IMR-90 (cell line): ENCODE data around the gene GMPR. TPM values are rescaled to one million over a fixed set of nuclear protein-coding genes. Genes with fewer than 3 reads are reported as not detected.

Experiments
- ATAC-seq: fragments of 200-7000 bp; cut with Tn5 transposase; 2 replicates; pipeline ENCODE4 v1.9.1; 2020; ENCODE audit warnings: low read depth, mild to moderate bottlenecking, moderate library complexity
- BruUV-seq: library from RNA; stranded (reverse); fragments of 400-500 nt; replicated peaks from 2 replicates; lab custom pipeline; 2021; lab: Mats Ljungman, UMichigan
- CTCF ChIA-PET: fragments of 300-600 bp; formaldehyde crosslinking; extraction: SDS; loops from one replicate; lab custom pipeline; 2021; ENCODE audit warnings: antibody characterized with exemption; lab: Yijun Ruan, JAX
- POLR2A ChIA-PET: fragments of 300-600 bp; sonication (Branson Sonifier 250); formaldehyde crosslinking; loops from one replicate; lab custom pipeline; 2022; ENCODE audit warnings: antibody characterized with exemption; ENCODE audit not compliant: unreplicated experiment; lab: Charles Lee
- DNase-seq: peaks from one replicate; pipeline ENCODE4 v3.0.0; 2013
- H2AFZ ChIP-seq: replicated peaks from 2 replicates; pipeline ENCODE3; 2013; ENCODE audit warnings: low read length, mild to moderate bottlenecking; ENCODE audit not compliant: poor library complexity
- H2AK5ac ChIP-seq: 2 replicates; pipeline ENCODE4 v1.6.1; 2013; ENCODE audit warnings: low read depth, low read length, inconsistent platforms
- H2AK9ac ChIP-seq: replicated peaks from 2 replicates; pipeline ENCODE3; 2013; ENCODE audit warnings: mild to moderate bottlenecking, low read depth, low read length, moderate library complexity; ENCODE audit not compliant: poor library complexity
- H2BK120ac ChIP-seq: 2 replicates; pipeline ENCODE4 v1.6.1; 2013; ENCODE audit warnings: low read depth, low read length, inconsistent platforms
- H2BK15ac ChIP-seq: 3 replicates; pipeline ENCODE4 v1.6.1; 2013; ENCODE audit warnings: low read depth, low read length, inconsistent platforms
- H2BK20ac ChIP-seq: 2 replicates; pipeline ENCODE4 v1.6.1; 2013; ENCODE audit warnings: low read depth, mild to moderate bottlenecking, inconsistent platforms, low read length, moderate library complexity
- H2BK5ac ChIP-seq: 2 replicates; pipeline ENCODE4 v1.6.1; 2013; ENCODE audit warnings: mild to moderate bottlenecking, low read depth, low read length, inconsistent platforms; ENCODE audit not compliant: poor library complexity, severe bottlenecking
- H3K14ac ChIP-seq: replicated peaks from 2 replicates; pipeline ENCODE4 v1.6.1; 2013; ENCODE audit warnings: low read depth, low read length, inconsistent platforms
- H3K18ac ChIP-seq: 2 replicates; pipeline ENCODE4 v1.6.1; 2013; ENCODE audit warnings: low read depth, low read length, control low read depth
- H3K23ac ChIP-seq: 2 replicates; pipeline ENCODE4 v1.6.1; 2013; ENCODE audit warnings: low read depth, low read length, inconsistent platforms
- H3K27ac ChIP-seq: 2 replicates; pipeline ENCODE4 v1.5.1; 2013; ENCODE audit warnings: mild to moderate bottlenecking, control low read depth, low read length; ENCODE audit not compliant: insufficient read depth
- H3K27me3 ChIP-seq: 2 replicates; pipeline ENCODE4 v1.6.1; 2013; ENCODE audit warnings: low read length; ENCODE audit not compliant: control insufficient read depth, insufficient read depth
- H3K36me3 ChIP-seq: 2 replicates; pipeline ENCODE4 v1.6.1; 2013; ENCODE audit warnings: low read length, mixed read lengths; ENCODE audit not compliant: control insufficient read depth, insufficient read depth
- H3K4ac ChIP-seq: 2 replicates; pipeline ENCODE4 v1.6.1; 2013; ENCODE audit warnings: low read depth, low read length, inconsistent platforms
- H3K4me1 ChIP-seq: 2 replicates; pipeline ENCODE4 v1.6.1; 2013; ENCODE audit warnings: low read length, mixed read lengths; ENCODE audit not compliant: control insufficient read depth, insufficient read depth
- H3K4me2 ChIP-seq: 2 replicates; pipeline ENCODE4 v1.6.1; 2013; ENCODE audit warnings: low read depth, mild to moderate bottlenecking, control low read depth, low read length, moderate library complexity
- H3K4me3 ChIP-seq: 2 replicates; pipeline ENCODE4 v1.5.1; 2013; ENCODE audit warnings: low read depth, mild to moderate bottlenecking, control low read depth, low read length, moderate library complexity; ENCODE audit not compliant: insufficient read depth
- H3K56ac ChIP-seq: 2 replicates; pipeline ENCODE4 v1.6.1; 2013; ENCODE audit warnings: low read length, inconsistent platforms; ENCODE audit not compliant: insufficient read depth; ENCODE audit errors: extremely low read depth
- H3K79me1 ChIP-seq, 2 experiments: 2 replicates each; pipeline ENCODE4 v1.6.1; 2013; ENCODE audit warnings: low read length in 2 of 2, inconsistent platforms in 1 of 2, low read depth in 1 of 2
- H3K9ac ChIP-seq: 2 replicates; pipeline ENCODE4 v1.6.1; 2013; ENCODE audit warnings: low read depth, low read length, control low read depth
- H3K9me1 ChIP-seq: 2 replicates; pipeline ENCODE4 v1.6.1; 2013; ENCODE audit warnings: low read length, inconsistent platforms; ENCODE audit not compliant: insufficient read depth
- H3K9me3 ChIP-seq: 2 replicates; pipeline ENCODE4 v1.6.1; 2013; ENCODE audit warnings: low read length; ENCODE audit not compliant: control insufficient read depth, insufficient read depth
- H4K20me1 ChIP-seq: 2 replicates; pipeline ENCODE4 v1.6.1; 2013; ENCODE audit warnings: low read length, inconsistent platforms; ENCODE audit not compliant: insufficient read depth
- H4K5ac ChIP-seq: 2 replicates; pipeline ENCODE4 v1.6.1; 2013; ENCODE audit warnings: mild to moderate bottlenecking, low read depth, low read length, control low read depth
- H4K8ac ChIP-seq, 2 experiments: 2 replicates each; pipeline ENCODE4 v1.6.1; 2013; ENCODE audit warnings: low read depth in 2 of 2, low read length in 2 of 2, control low read depth in 1 of 2, inconsistent platforms in 1 of 2
- H4K91ac ChIP-seq: 2 replicates; pipeline ENCODE4 v1.6.1; 2013; ENCODE audit warnings: low read depth, low read length, inconsistent platforms; ENCODE audit not compliant: insufficient read depth
- CEBPB ChIP-seq: IDR thresholded peaks from 2 replicates; pipeline ENCODE4 v1.6.1; 2012; ENCODE audit warnings: low read depth, low read length, improper control_type of control experiment
- CHD1 ChIP-seq: IDR thresholded peaks from 2 replicates; pipeline ENCODE4 v1.6.1; 2012; ENCODE audit warnings: low read depth, low read length, improper control_type of control experiment
- FOS ChIP-seq: fragments of 150-350 bp; IDR thresholded peaks from 2 replicates; pipeline ENCODE4 v1.6.1; 2016; ENCODE audit warnings: low read depth, low read length
- MAZ ChIP-seq: IDR thresholded peaks from 2 replicates; pipeline ENCODE4 v1.6.1; 2012; ENCODE audit warnings: low read depth, mild to moderate bottlenecking, low read length, improper control_type of control experiment, moderate library complexity, borderline replicate concordance
- MXI1 ChIP-seq: IDR thresholded peaks from 2 replicates; pipeline ENCODE4 v1.6.1; 2012; ENCODE audit warnings: low read depth, mild to moderate bottlenecking, low read length, moderate library complexity, borderline replicate concordance
- NFE2L2 ChIP-seq: fragments of 150-350 bp; IDR thresholded peaks from 2 replicates; pipeline ENCODE4 v1.6.1; 2016; ENCODE audit warnings: low read depth, mild to moderate bottlenecking, low read length
- POLR2A ChIP-seq: IDR thresholded peaks from 2 replicates; pipeline ENCODE4 v1.6.1; 2012; ENCODE audit warnings: mild to moderate bottlenecking, low read depth, low read length
- RCOR1 ChIP-seq: IDR thresholded peaks from 2 replicates; pipeline ENCODE4 v1.6.1; 2012; ENCODE audit warnings: mild to moderate bottlenecking, low read length, improper control_type of control experiment; ENCODE audit not compliant: insufficient replicate concordance
- WGBS, 2 experiments: methylation state at CpG; one replicate each; pipeline versions ENCODE4 v1.1.5 to v1.1.7; 2013; ENCODE audit warnings: missing lambda C conversion rate in 2 of 2; ENCODE audit not compliant: insufficient read length in 1 of 2; ENCODE audit errors: extremely low coverage in 2 of 2; 5-methylcytosine and 5-hydroxymethylcytosine counted together
- dilution Hi-C: fragments of 300-500 bp; cut with HindIII; formaldehyde crosslinking; loops from one replicate; pipeline ENCODE4 v1.14.3; 2018; ENCODE audit warnings: low sequenced_read_pairs; ENCODE audit not compliant: unreplicated experiment
- in situ Hi-C: fragments of 300-500 bp; cut with MboI; formaldehyde crosslinking; loops from 3 replicates; pipeline ENCODE4 v1.14.3; 2019; ENCODE audit warnings: low sequenced_read_pairs, inconsistent platforms, mixed read lengths
- intact Hi-C: fragments of 100-400 bp; cut with micrococcal nuclease; formaldehyde crosslinking; loops from 2 replicates; pipeline ENCODE4 v1.10.0; 2022
- polyA plus RNA-seq, 3 experiments: library from polyadenylated mRNA; depleted of rRNA; stranded (reverse); fragments of >200 nt; gene quantifications; 2 replicates each; pipeline ENCODE4 v1.2.3, GENCODE V29; 2012; ENCODE audit warnings: low replicate concordance in 1 of 3
- total RNA-seq: library from RNA; depleted of rRNA; stranded (reverse); fragments of >200 nt; gene quantifications from 2 replicates; pipeline ENCODE4 v1.2.3, GENCODE V29; 2012
- TF ChIP-seq, protein P1 (sequence below): fragments of 150-350 bp; IDR thresholded peaks from 2 replicates; pipeline ENCODE4 v1.6.1; 2016; ENCODE audit warnings: low read depth, mild to moderate bottlenecking, low read length, moderate library complexity, borderline replicate concordance
- TF ChIP-seq, protein P2 (sequence below): fragments of 150-350 bp; IDR thresholded peaks from 2 replicates; pipeline ENCODE4 v1.6.1; 2017; ENCODE audit warnings: mild to moderate bottlenecking, antibody characterized with exemption, low read length, low read depth

GMPR gene
- total and polyA plus RNA-seq, 2 of the 4 experiments (the other 2 are of a cell fraction): 6.3 to 8.6 TPM

DNA sequence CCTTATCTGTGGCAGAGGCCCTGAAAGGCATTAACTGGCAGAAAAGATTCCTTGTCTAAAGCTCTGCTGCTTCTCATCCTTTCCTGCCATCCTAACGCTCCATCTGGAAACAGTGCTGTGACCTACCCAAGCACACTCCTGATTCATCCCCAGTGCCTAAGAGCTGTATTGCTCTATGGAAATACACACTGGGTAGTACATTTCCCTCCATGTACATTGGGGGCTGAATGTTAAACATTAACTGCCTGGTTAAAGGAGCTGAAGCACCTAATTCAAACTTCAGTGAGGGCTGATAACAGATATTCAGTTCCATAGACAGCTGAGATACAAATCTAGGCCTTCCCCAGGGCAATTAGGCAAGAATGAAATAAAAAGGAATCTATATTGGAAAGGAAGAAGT, 36.7 kb upstream of the GMPR start:
- intact Hi-C loops: no loop called here
- no peak overlapping the region for H3K56ac ChIP-seq
- no peak overlapping the region for H3K9ac ChIP-seq
- no TSS peak for BruUV-seq
- ChIA-PET POLR2A (no interaction called here), CTCF (interaction anchor here (0.7 to 1.6 kb wide), 2 partner anchors 265 to 510 kb away, joined by 3 read pairs; no protein-coding TSS in a partner anchor)
- no peaks in the 10 kb centered on the region; the same call in 1 of the 2 replicates for H3K9me3 ChIP-seq
- H3K79me1 ChIP-seq: no peaks in the 10 kb centered on the region
- no peak overlapping the region for H3K27ac ChIP-seq
- in situ Hi-C loops: no loop called here
- no peak overlapping the region for H2AFZ ChIP-seq
- no CpG with 5 or more reads among the region's 1 CpG for WGBS, 2 experiments
- H4K5ac ChIP-seq: no peak overlapping the region
- no peak overlapping the region for H3K4ac ChIP-seq
- no peak overlapping the region for H4K8ac ChIP-seq
- no peak overlapping the region for H2AK5ac ChIP-seq
- no peak overlapping the region for H4K91ac ChIP-seq
- dilution Hi-C loops: no loop called here
- TF ChIP-seq CEBPB: no peak
- no peak for TF ChIP-seq FOS
- no peak for TF ChIP-seq POLR2A
- TF ChIP-seq RCOR1: no peak
- no peak for TF ChIP-seq CHD1
- TF ChIP-seq NFE2L2: no peak
- TF ChIP-seq, protein P1, sequence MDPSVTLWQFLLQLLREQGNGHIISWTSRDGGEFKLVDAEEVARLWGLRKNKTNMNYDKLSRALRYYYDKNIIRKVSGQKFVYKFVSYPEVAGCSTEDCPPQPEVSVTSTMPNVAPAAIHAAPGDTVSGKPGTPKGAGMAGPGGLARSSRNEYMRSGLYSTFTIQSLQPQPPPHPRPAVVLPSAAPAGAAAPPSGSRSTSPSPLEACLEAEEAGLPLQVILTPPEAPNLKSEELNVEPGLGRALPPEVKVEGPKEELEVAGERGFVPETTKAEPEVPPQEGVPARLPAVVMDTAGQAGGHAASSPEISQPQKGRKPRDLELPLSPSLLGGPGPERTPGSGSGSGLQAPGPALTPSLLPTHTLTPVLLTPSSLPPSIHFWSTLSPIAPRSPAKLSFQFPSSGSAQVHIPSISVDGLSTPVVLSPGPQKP: no peak
- TF ChIP-seq, protein P2, sequence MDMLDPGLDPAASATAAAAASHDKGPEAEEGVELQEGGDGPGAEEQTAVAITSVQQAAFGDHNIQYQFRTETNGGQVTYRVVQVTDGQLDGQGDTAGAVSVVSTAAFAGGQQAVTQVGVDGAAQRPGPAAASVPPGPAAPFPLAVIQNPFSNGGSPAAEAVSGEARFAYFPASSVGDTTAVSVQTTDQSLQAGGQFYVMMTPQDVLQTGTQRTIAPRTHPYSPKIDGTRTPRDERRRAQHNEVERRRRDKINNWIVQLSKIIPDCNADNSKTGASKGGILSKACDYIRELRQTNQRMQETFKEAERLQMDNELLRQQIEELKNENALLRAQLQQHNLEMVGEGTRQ: no peak
- TF ChIP-seq MAZ: no peak
- no peak for TF ChIP-seq MXI1
- H3K9me1 ChIP-seq: peaks cover 8% of the 10 kb centered on the region; the same call in 1 of the 2 replicates
- H3K18ac ChIP-seq: no peak overlapping the region
- no peak overlapping the region for H3K4me2 ChIP-seq
- 0 out of 2 replicates have a peak, but pooled peaks cover 4% of the 10 kb centered on the region for H3K4me1 ChIP-seq
- no peak overlapping the region for H3K14ac ChIP-seq
- DNase-seq: no peak
- no peaks in the 10 kb centered on the region for H3K36me3 ChIP-seq
- H2BK120ac ChIP-seq: no peak overlapping the region
- no peak overlapping the region for H3K23ac ChIP-seq
- H3K4me3 ChIP-seq: no peak overlapping the region
- no peak overlapping the region for H2BK20ac ChIP-seq
- no peak for ATAC-seq
- no peaks in the 10 kb centered on the region for H4K20me1 ChIP-seq
- H2AK9ac ChIP-seq: no peak overlapping the region
- no peak overlapping the region for H2BK5ac ChIP-seq
- H2BK15ac ChIP-seq: no peak overlapping the region
- peaks cover 17% of the 10 kb centered on the region for H3K27me3 ChIP-seq
